RPMI7951 (cell line): ENCODE results near the gene OTUD7B. TPM values are rescaled to one million over a fixed set of nuclear protein-coding genes. Genes with fewer than 3 reads are reported as not detected.
"Not testable (repeated sequence)": the region's sequence is repeated elsewhere in the genome, so short reads cannot be mapped to it uniquely, and the experiment has no call there.

Experiments used
- DNase-seq: peaks from one replicate; pipeline ENCODE4 v3.0.0-alpha.2; 2012; ENCODE audit warnings: low read depth
- total RNA-seq: library from RNA; depleted of rRNA; stranded (reverse); fragments of >200 nt; shearing (Covaris generic); gene quantifications from 2 replicates; pipeline ENCODE4 v1.2.3, GENCODE V29; 2014; rRNA removed

Gene OTUD7B
- 5.9 and 7.2 TPM in 2 replicates for total RNA-seq

- DNase-seq, result peak; percentile 87
Observed at GRCh38 chr1:150010393-150011115, at the start of gene OTUD7B. OTUD7B (minus strand) TSS chr1:150010726; CDS start chr1:149977510, 33,216 bp downstream.

DNA sequence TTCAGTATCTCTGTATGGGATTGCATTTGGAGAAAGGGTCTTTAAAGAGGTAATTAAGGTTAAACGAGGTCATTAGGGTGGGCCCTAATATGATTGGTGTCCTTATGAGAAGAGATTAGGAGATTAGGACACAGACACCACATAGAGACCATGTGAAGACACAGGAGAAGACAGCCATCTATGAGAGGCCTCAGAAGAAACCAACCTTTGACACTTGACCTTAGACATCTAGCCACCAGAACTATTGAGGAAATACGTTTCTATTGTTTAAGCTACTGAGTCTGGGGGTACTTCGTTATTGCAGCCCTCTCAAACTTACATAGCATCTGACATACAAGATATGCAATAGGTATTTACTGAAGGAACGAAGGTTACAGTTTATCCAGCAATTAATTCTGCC is 49.7 kb upstream of the OTUD7B start:
- no peak for DNase-seq

GRCh38 chr1:150056407-150056806 is 45.9 kb upstream of the OTUD7B start:
- DNase-seq, result no peak

DNA sequence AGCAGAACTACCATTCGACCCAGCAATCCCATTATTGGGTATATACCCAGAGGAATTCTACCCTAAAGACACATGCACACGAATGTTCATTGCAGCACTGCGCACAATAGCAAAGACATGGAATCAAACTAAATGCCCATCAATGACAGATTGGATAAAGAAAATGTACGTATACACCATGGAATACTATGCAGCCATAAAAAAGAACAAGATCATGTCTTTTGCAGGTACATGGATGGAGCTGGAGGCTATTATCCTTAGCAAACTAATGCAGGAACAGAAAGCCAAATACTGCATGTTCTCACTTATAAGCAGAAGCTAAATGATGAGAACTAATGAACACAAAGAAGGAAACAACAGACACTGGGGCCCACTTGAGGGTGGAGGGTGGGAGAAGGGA is 45.0 kb upstream of the OTUD7B start:
- not testable (repeated sequence) for DNase-seq

DNA sequence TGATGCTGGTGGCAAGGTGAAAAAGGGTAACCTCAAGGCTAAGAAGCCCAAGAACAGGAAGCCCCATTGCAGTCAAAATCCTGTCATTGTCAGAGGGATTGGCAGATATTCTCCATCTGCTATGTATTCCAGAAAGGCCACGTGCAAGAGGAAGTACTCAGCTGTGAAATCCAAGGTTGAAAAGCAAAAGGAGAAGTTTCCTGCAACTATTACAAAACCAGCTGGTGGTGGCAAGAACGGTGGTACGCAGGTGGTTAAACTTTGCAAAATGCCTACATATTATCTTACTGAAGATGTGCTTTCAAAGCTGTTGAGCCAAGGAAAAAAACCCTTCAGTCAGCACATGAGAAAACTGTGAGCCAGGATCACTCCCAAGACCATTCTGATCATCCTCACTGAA is 43.4 kb upstream of the OTUD7B start:
- DNase-seq, result no peak

DNA sequence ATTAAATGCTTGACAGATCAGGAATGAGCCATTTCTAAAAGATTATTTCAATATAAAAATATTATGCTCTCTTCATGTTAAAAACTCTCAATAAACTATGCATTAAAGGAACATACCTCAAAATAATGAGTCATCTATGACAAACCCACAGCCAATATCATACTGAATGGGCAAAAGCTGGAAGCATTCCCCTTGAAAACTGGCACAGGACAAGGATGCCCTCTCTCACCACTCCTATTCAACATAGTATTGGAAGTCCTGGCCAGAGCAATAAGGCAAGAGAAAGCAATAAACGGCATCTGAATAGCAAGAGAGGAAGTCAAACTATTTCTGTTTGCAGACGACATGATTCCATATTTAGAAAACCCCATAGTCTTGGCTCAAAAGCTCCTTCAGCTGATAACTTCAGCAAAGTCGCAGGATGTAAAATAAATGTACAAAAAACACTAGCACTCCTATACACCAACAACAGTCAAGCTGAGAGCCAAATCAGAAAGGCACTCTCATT is 41.4 kb upstream of the OTUD7B start:
- not testable (repeated sequence) for DNase-seq

DNA sequence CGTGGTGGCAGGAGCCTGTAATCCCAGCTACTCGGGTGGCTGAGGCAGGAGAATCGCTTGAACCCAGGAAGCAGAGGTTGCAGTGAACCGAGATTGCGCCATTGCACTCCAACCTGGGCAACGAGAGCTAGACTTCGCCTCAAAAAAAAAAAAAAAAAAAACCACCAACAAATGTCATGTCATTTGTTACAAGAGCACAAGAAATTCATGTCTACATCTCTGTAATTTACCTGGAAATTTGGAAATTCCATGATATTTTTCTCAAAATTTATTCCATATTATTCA is 40.5 kb upstream of the OTUD7B start:
- no peak for DNase-seq

GRCh38 chr1:150049926-150050325 is 39.4 kb upstream of the OTUD7B start:
- DNase-seq, result no peak

DNA sequence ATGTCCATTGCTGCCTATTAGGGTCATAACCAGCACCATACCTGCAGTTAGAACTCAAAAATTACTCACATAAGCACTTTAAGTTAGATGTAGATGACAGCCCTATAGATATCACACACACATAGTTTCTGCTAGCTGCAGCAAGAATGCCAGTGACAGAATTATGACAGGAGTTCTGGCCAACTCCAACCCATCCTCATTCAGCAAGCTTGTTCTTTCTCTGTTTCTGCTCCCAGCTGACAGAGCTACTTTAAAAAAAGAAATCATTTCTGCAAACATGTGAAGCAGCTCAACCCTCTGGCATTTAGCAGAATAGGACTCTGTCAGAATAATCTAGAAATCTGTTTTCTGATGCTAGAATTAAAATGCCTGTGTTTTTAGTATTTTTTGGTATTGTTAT is 23.8 kb upstream of the OTUD7B start:
- no peak for DNase-seq

DNA sequence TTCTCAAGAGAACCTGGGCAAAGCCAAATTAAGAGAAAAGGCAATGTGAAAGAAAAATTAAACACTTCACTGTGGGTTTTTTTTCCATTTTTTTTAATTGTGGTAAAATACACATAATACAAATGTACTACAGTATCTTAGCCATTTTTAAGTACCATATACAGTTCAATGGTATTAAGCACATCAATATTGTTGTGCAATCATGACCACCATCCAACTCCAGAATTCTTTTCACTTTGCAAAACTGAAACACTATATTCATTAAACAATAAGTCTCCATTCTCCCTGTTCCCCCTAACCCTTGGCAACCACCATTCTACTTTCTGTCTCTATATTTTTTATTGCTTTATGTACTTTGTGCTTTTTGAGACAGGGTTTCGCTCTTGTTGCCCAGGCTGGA is 17.8 kb upstream of the OTUD7B start:
- DNase-seq, result no peak

DNA sequence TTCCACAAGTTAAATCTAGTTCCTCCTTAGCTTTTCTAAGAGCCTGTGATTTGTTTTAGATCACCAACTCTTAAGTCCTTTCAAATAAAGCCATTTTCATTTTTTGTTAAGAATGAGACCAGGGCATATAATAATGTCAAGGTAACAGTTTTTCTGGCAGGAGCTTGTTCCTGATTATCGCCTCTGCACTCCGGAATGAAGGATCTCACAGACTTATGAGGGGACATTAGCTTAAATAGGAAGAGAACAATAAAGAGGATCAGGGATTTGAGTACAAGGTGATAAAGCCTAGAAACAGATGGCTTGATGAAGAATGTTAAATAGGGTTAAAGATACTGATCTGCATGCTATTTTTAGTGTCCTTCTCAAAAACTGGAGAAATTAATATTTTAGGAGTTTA is 13.6 kb upstream of the OTUD7B start:
- no peak for DNase-seq

- no peak for DNase-seq
Observed at GRCh38 chr1:150022357-150022756, 11.8 kb upstream of the OTUD7B start.

GRCh38 chr1:150021191-150021694 is 10.7 kb upstream of the OTUD7B start:
- DNase-seq, result no peak

DNA sequence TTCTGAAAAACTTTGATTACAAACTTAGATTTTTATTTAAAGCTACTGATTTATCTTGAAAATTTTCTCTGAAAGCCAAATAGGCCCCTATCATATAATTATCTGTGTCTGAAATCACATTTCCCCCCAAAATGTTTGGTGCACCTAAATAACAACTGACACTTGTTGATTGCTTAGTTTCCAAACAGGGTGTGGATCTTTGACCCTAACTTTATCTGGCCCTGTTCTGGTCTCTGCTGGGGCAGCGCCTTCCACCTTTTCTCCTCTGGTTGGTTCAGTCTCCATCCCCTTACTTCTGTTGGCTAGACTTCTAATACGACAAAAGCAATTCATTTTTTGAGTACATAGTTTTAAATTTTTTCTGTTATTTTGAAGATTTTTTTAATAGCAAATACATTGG is 10.2 kb upstream of the OTUD7B start:
- no peak for DNase-seq

DNA sequence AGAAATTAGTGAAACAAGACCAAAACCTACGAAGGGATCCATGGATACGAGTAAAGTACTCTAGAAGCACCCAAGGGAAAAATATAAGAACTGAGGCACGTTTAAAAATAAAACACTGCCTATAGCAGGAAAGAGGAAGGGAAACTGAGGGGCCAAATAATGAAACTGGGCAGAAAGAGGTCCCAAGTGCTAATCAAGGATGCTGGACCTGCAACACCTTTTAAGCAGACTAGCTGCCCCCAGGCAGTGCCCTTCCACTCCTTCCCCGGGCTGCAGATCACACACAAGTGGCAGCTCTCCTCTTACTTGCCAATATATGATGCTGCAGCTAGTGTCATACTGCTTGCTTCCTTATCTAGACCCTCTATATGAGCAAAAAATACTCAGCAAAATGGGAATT is 7.6 kb upstream of the OTUD7B start:
- no peak for DNase-seq

DNA sequence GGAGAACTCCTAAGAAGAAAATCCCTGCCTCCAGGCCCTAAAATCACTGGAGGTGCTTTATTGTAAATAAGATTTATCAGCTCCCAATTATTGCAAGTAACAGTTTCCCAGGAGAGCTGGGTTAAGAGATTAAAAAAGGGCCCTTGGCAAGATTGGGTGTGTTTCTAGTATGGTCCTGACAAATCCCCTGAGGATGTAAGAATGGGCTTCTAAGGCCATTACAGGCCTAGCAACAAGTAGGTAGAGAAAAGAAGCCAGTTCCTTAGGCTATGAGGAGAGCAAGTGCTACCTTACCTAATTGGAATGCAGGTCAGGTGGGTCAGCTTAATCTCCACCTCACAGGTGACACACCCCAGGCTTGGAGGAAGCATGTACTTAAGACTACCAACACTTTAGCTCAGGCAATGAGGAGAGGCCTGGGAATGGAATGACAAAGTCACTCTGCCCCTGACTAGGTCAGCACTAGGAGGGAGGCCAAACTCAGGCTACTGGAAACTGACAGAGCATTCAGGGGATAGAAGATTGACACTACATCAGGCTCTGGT is 6.8 kb upstream of the OTUD7B start:
- DNase-seq, result no peak

- DNase-seq, result no peak
Observed at GRCh38 chr1:150015651-150016131, 5.2 kb upstream of the OTUD7B start.

DNA sequence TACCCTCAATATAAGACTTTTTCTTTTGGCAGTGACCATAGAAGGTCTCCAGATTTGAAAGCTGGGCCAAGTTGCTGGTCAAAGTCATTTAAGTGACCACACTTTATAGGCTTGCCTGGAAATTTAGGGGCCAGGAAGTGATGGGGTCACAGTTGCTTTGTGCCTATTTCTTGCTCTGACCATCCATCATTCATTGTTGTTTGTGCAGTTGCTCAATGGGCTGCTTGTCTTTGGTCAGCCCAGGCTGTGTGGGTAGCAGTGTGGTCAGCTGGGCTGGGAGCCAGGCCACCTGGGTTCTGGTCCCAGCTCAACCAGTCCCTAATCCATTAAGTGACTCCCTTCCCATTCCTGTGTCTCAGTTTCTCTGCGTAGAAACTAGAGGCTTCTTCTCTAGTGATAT is 2.1 kb upstream of the OTUD7B start:
- DNase-seq, result peak; percentile 69

GRCh38 chr1:150009604-150010392 is 728 bp downstream of the OTUD7B start:
- DNase-seq, result peak; percentile 82

GRCh38 chr1:150008699-150009098 is 1.8 kb downstream of the OTUD7B start:
- DNase-seq, result no peak

DNA sequence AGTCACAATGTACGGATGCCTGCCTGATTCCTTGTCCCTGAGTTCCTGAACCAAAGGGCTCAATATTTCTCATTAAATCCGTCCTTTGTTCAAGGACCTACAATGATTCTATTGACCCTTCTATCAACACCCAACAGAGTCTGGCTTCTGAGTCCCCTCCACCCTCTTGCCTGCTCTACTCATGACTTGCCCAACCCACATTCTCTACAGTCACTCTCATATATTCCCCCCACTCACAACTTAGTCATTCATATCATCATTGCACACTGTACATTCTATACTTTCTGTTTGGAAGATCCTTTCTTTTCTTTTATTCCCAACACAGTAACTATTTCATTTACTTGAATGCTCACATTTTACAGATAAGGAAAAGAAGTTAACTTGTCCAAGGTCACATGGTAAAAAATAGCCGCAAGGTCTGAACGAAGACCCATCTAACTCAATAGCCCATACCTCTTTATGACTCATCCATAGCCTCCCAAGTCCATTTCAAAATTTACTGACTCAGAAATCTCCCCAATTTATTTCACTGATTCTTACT is 3.6 kb downstream of the OTUD7B start:
- peak; percentile 76 for DNase-seq

- no peak for DNase-seq
Observed at GRCh38 chr1:150005606-150006005, 4.9 kb downstream of the OTUD7B start.
